Activated T-helper 2 cell treated with anti-CD3 and anti-CD28 coated beads, Interferon-gamma antibody, Interleukin-2, Interleukin-4, amounts not matched to agents 10 μg/mL and 5 μg/mL and 100 μg/mL, durations not matched to agents 14 hours and 24 hours and 36 hours (primary cell): ENCODE results near the gene ATAD1. TPM values are rescaled to one million over a fixed set of nuclear protein-coding genes. Genes with fewer than 3 reads are reported as not detected.
A peak's percentile ranks its signal among the peaks of the same experiment; 100 is the strongest.
"Not testable (repeated sequence)": the region's sequence is repeated elsewhere in the genome, so short reads cannot be mapped to it uniquely, and the experiment has no call there.

ENCODE experiments used
- DNase-seq: peaks from one replicate; pipeline ENCODE4 v3.0.0; 2021; ENCODE audit warnings: low spot score
- H3K27ac Mint-ChIP-seq: one replicate; pipeline ENCODE4 v1.8.0; 2021; ENCODE audit warnings: mixed read lengths
- H3K27me3 Mint-ChIP-seq: one replicate; pipeline ENCODE4 v1.8.0; 2021; ENCODE audit warnings: low read depth, mixed read lengths
- H3K36me3 Mint-ChIP-seq: one replicate; pipeline ENCODE4 v1.8.0; 2021; ENCODE audit warnings: low read depth, mixed read lengths
- H3K4me1 Mint-ChIP-seq: one replicate; pipeline ENCODE4 v1.8.0; 2021; ENCODE audit warnings: low read depth, mixed read lengths
- H3K4me3 Mint-ChIP-seq: one replicate; pipeline ENCODE4 v1.8.0; 2021; ENCODE audit warnings: low read depth, mild to moderate bottlenecking, moderate library complexity, mixed read lengths
- H3K9me3 Mint-ChIP-seq: one replicate; pipeline ENCODE4 v1.8.0; 2021; ENCODE audit warnings: mixed read lengths
- intact Hi-C: fragments of 100-400 bp; cut with micrococcal nuclease; formaldehyde crosslinking; loops from one replicate; pipeline ENCODE4 v1.15.1; 2023
- total RNA-seq: library from RNA; stranded (reverse); gene quantifications from 2 replicates; pipeline ENCODE4 v1.2.3, GENCODE V29; 2022

ATAD1 gene
- total RNA-seq, 1 donor from 2014 or later, result 50.2 TPM

- intact Hi-C loops, result loop anchor here (5.0 kb wide), 1 partner anchor 455 kb away; no protein-coding TSS in a partner anchor
- Mint-ChIP-seq H3K4me1 (peaks cover 29% of the 10 kb centered on the region), H3K36me3 (peaks cover 21% of the 10 kb centered on the region), H3K4me3 (peak overlapping the region; percentile 84), H3K27ac (peak overlapping the region; percentile 85), H3K27me3 (no peaks in the 10 kb centered on the region), H3K9me3 (no peaks in the 10 kb centered on the region)
- no peak for DNase-seq
Observed at GRCh38 chr10:87816898-87817608, 973 bp downstream of the ATAD1 start.

- no peaks in the 10 kb centered on the region for H3K9me3 Mint-ChIP-seq
- H3K4me1 Mint-ChIP-seq, result peaks cover 31% of the 10 kb centered on the region
- H3K36me3 Mint-ChIP-seq, result peaks cover 28% of the 10 kb centered on the region
- no peak overlapping the region for H3K27ac Mint-ChIP-seq
- H3K27me3 Mint-ChIP-seq, result no peaks in the 10 kb centered on the region
- intact Hi-C loops, result loop anchor here (5.0 kb wide), 1 partner anchor 456 kb away; no protein-coding TSS in a partner anchor
- peak overlapping the region; percentile 84 for H3K4me3 Mint-ChIP-seq
- no peak for DNase-seq
Observed at GRCh38 chr10:87816163-87816897, 1.7 kb downstream of the ATAD1 start.

- Mint-ChIP-seq H3K4me3 (no peak overlapping the region), H3K27me3 (no peaks in the 10 kb centered on the region), H3K4me1 (peaks cover 8% of the 10 kb centered on the region), H3K9me3 (peaks cover 61% of the 10 kb centered on the region), H3K27ac (no peak overlapping the region), H3K36me3 (peaks cover 92% of the 10 kb centered on the region)
- intact Hi-C loops, result no loop called here
- DNase-seq, result no peak
Observed at GRCh38 chr10:87804939-87805569, 13.0 kb downstream of the ATAD1 start.

- Mint-ChIP-seq H3K36me3 (peaks cover 94% of the 10 kb centered on the region), H3K9me3 (peaks cover 61% of the 10 kb centered on the region), H3K27me3 (no peaks in the 10 kb centered on the region), H3K4me1 (peaks cover 11% of the 10 kb centered on the region), H3K4me3 (no peak overlapping the region), H3K27ac (no peak overlapping the region)
- intact Hi-C loops, result no loop called here
- no peak for DNase-seq
Observed at GRCh38 chr10:87803831-87804230, 14.2 kb downstream of the ATAD1 start.

GRCh38 chr10:87803328-87803727 is 14.7 kb downstream of the ATAD1 start:
- H3K27ac Mint-ChIP-seq, result no peak overlapping the region
- H3K9me3 Mint-ChIP-seq, result peaks cover 61% of the 10 kb centered on the region
- H3K4me1 Mint-ChIP-seq, result peaks cover 12% of the 10 kb centered on the region
- H3K27me3 Mint-ChIP-seq, result no peaks in the 10 kb centered on the region
- peaks cover 94% of the 10 kb centered on the region for H3K36me3 Mint-ChIP-seq
- intact Hi-C loops, result no loop called here
- no peak overlapping the region for H3K4me3 Mint-ChIP-seq
- DNase-seq, result no peak

- H3K27ac Mint-ChIP-seq, H3K27me3 Mint-ChIP-seq, H3K4me3 Mint-ChIP-seq, intact Hi-C loops, DNase-seq: not testable (repeated sequence)
- Mint-ChIP-seq H3K9me3 (peaks cover 58% of the 10 kb centered on the region), H3K4me1 (peaks cover 16% of the 10 kb centered on the region), H3K36me3 (peaks cover 95% of the 10 kb centered on the region)
Observed at GRCh38 chr10:87801813-87802435, 16.1 kb downstream of the ATAD1 start.

- H3K27ac Mint-ChIP-seq, result no peak overlapping the region
- peaks cover 12% of the 10 kb centered on the region for H3K4me1 Mint-ChIP-seq
- no peak overlapping the region for H3K4me3 Mint-ChIP-seq
- H3K9me3 Mint-ChIP-seq, result peaks cover 38% of the 10 kb centered on the region
- intact Hi-C loops, result no loop called here
- no peak for DNase-seq
- H3K27me3 Mint-ChIP-seq, result no peaks in the 10 kb centered on the region
- peaks cover 87% of the 10 kb centered on the region for H3K36me3 Mint-ChIP-seq
Observed at GRCh38 chr10:87799860-87800259, 18.2 kb downstream of the ATAD1 start.

- Mint-ChIP-seq H3K4me1 (peaks cover 20% of the 10 kb centered on the region), H3K27ac (no peak overlapping the region), H3K36me3 (peaks cover 75% of the 10 kb centered on the region), H3K9me3 (peaks cover 23% of the 10 kb centered on the region), H3K4me3 (no peak overlapping the region), H3K27me3 (no peaks in the 10 kb centered on the region)
- intact Hi-C loops, result no loop called here
- no peak for DNase-seq
Observed at GRCh38 chr10:87798082-87798481, 19.9 kb downstream of the ATAD1 start.

GRCh38 chr10:87794285-87794684 is 23.7 kb downstream of the ATAD1 start:
- Mint-ChIP-seq H3K27ac (no peak overlapping the region), H3K4me1 (peaks cover 19% of the 10 kb centered on the region), H3K36me3 (peaks cover 62% of the 10 kb centered on the region), H3K27me3 (no peaks in the 10 kb centered on the region), H3K9me3 (no peaks in the 10 kb centered on the region), H3K4me3 (no peak overlapping the region)
- intact Hi-C loops, result no loop called here
- no peak for DNase-seq

GRCh38 chr10:87790185-87790584 is 27.8 kb downstream of the ATAD1 start:
- no peak overlapping the region for H3K4me3 Mint-ChIP-seq
- no peaks in the 10 kb centered on the region for H3K27me3 Mint-ChIP-seq
- peaks cover 46% of the 10 kb centered on the region for H3K36me3 Mint-ChIP-seq
- peaks cover 12% of the 10 kb centered on the region for H3K4me1 Mint-ChIP-seq
- intact Hi-C loops, result no loop called here
- H3K27ac Mint-ChIP-seq, result no peak overlapping the region
- DNase-seq, result no peak
- H3K9me3 Mint-ChIP-seq, result no peaks in the 10 kb centered on the region

- Mint-ChIP-seq H3K9me3 (no peaks in the 10 kb centered on the region), H3K27ac (no peak overlapping the region), H3K4me3 (no peak overlapping the region), H3K36me3 (peaks cover 57% of the 10 kb centered on the region), H3K4me1 (no peaks in the 10 kb centered on the region), H3K27me3 (no peaks in the 10 kb centered on the region)
- intact Hi-C loops, result no loop called here
- DNase-seq, result no peak
Observed at GRCh38 chr10:87786421-87786820, 31.6 kb downstream of the ATAD1 start.

GRCh38 chr10:87782721-87783120 is 35.3 kb downstream of the ATAD1 start:
- H3K27ac Mint-ChIP-seq, result no peak overlapping the region
- intact Hi-C loops, result no loop called here
- H3K36me3 Mint-ChIP-seq, result peaks cover 62% of the 10 kb centered on the region

More at GRCh38 chr10:87782721-87783120, 35.3 kb downstream of the ATAD1 start:
- H3K9me3 Mint-ChIP-seq, result no peaks in the 10 kb centered on the region
- no peaks in the 10 kb centered on the region for H3K27me3 Mint-ChIP-seq
- no peak for DNase-seq
- H3K4me1 Mint-ChIP-seq, result no peaks in the 10 kb centered on the region
- H3K4me3 Mint-ChIP-seq, result no peak overlapping the region
